IMR-90 (cell line): ENCODE results near the gene RAB5B. TPM values are rescaled to one million over a fixed set of nuclear protein-coding genes. Genes with fewer than 3 reads are reported as not detected.

Experiments used
- ATAC-seq: fragments of 200-7000 bp; cut with Tn5 transposase; 2 replicates; pipeline ENCODE4 v1.9.1; 2020; ENCODE audit warnings: low read depth, mild to moderate bottlenecking, moderate library complexity
- BruUV-seq: library from RNA; stranded (reverse); fragments of 400-500 nt; replicated peaks from 2 replicates; lab custom pipeline; 2021; lab: Mats Ljungman, UMichigan
- CTCF ChIA-PET: fragments of 300-600 bp; formaldehyde crosslinking; extraction: SDS; loops from one replicate; lab custom pipeline; 2021; ENCODE audit warnings: antibody characterized with exemption; lab: Yijun Ruan, JAX
- POLR2A ChIA-PET: fragments of 300-600 bp; sonication (Branson Sonifier 250); formaldehyde crosslinking; loops from one replicate; lab custom pipeline; 2022; ENCODE audit warnings: antibody characterized with exemption; ENCODE audit not compliant: unreplicated experiment; lab: Charles Lee
- DNase-seq: peaks from one replicate; pipeline ENCODE4 v3.0.0; 2013
- H2AFZ ChIP-seq: replicated peaks from 2 replicates; pipeline ENCODE3; 2013; ENCODE audit warnings: low read length, mild to moderate bottlenecking; ENCODE audit not compliant: poor library complexity
- H2AK5ac ChIP-seq: 2 replicates; pipeline ENCODE4 v1.6.1; 2013; ENCODE audit warnings: low read depth, low read length, inconsistent platforms
- H2AK9ac ChIP-seq: replicated peaks from 2 replicates; pipeline ENCODE3; 2013; ENCODE audit warnings: mild to moderate bottlenecking, low read depth, low read length, moderate library complexity; ENCODE audit not compliant: poor library complexity
- H2BK120ac ChIP-seq: 2 replicates; pipeline ENCODE4 v1.6.1; 2013; ENCODE audit warnings: low read depth, low read length, inconsistent platforms
- H2BK15ac ChIP-seq: 3 replicates; pipeline ENCODE4 v1.6.1; 2013; ENCODE audit warnings: low read depth, low read length, inconsistent platforms
- H2BK20ac ChIP-seq: 2 replicates; pipeline ENCODE4 v1.6.1; 2013; ENCODE audit warnings: low read depth, mild to moderate bottlenecking, inconsistent platforms, low read length, moderate library complexity
- H2BK5ac ChIP-seq: 2 replicates; pipeline ENCODE4 v1.6.1; 2013; ENCODE audit warnings: mild to moderate bottlenecking, low read depth, low read length, inconsistent platforms; ENCODE audit not compliant: poor library complexity, severe bottlenecking
- H3K14ac ChIP-seq: replicated peaks from 2 replicates; pipeline ENCODE4 v1.6.1; 2013; ENCODE audit warnings: low read depth, low read length, inconsistent platforms
- H3K18ac ChIP-seq: 2 replicates; pipeline ENCODE4 v1.6.1; 2013; ENCODE audit warnings: low read depth, low read length, control low read depth
- H3K23ac ChIP-seq: 2 replicates; pipeline ENCODE4 v1.6.1; 2013; ENCODE audit warnings: low read depth, low read length, inconsistent platforms
- H3K27ac ChIP-seq: 2 replicates; pipeline ENCODE4 v1.5.1; 2013; ENCODE audit warnings: mild to moderate bottlenecking, control low read depth, low read length; ENCODE audit not compliant: insufficient read depth
- H3K27me3 ChIP-seq: 2 replicates; pipeline ENCODE4 v1.6.1; 2013; ENCODE audit warnings: low read length; ENCODE audit not compliant: control insufficient read depth, insufficient read depth
- H3K36me3 ChIP-seq: 2 replicates; pipeline ENCODE4 v1.6.1; 2013; ENCODE audit warnings: low read length, mixed read lengths; ENCODE audit not compliant: control insufficient read depth, insufficient read depth
- H3K4ac ChIP-seq: 2 replicates; pipeline ENCODE4 v1.6.1; 2013; ENCODE audit warnings: low read depth, low read length, inconsistent platforms
- H3K4me1 ChIP-seq: 2 replicates; pipeline ENCODE4 v1.6.1; 2013; ENCODE audit warnings: low read length, mixed read lengths; ENCODE audit not compliant: control insufficient read depth, insufficient read depth
- H3K4me2 ChIP-seq: 2 replicates; pipeline ENCODE4 v1.6.1; 2013; ENCODE audit warnings: low read depth, mild to moderate bottlenecking, control low read depth, low read length, moderate library complexity
- H3K4me3 ChIP-seq: 2 replicates; pipeline ENCODE4 v1.5.1; 2013; ENCODE audit warnings: low read depth, mild to moderate bottlenecking, control low read depth, low read length, moderate library complexity; ENCODE audit not compliant: insufficient read depth
- H3K56ac ChIP-seq: 2 replicates; pipeline ENCODE4 v1.6.1; 2013; ENCODE audit warnings: low read length, inconsistent platforms; ENCODE audit not compliant: insufficient read depth; ENCODE audit errors: extremely low read depth
- H3K79me1 ChIP-seq, 2 experiments: 2 replicates each; pipeline ENCODE4 v1.6.1; 2013; ENCODE audit warnings: low read length in 2 of 2, inconsistent platforms in 1 of 2, low read depth in 1 of 2
- H3K9ac ChIP-seq: 2 replicates; pipeline ENCODE4 v1.6.1; 2013; ENCODE audit warnings: low read depth, low read length, control low read depth
- H3K9me1 ChIP-seq: 2 replicates; pipeline ENCODE4 v1.6.1; 2013; ENCODE audit warnings: low read length, inconsistent platforms; ENCODE audit not compliant: insufficient read depth
- H3K9me3 ChIP-seq: 2 replicates; pipeline ENCODE4 v1.6.1; 2013; ENCODE audit warnings: low read length; ENCODE audit not compliant: control insufficient read depth, insufficient read depth
- H4K20me1 ChIP-seq: 2 replicates; pipeline ENCODE4 v1.6.1; 2013; ENCODE audit warnings: low read length, inconsistent platforms; ENCODE audit not compliant: insufficient read depth
- H4K5ac ChIP-seq: 2 replicates; pipeline ENCODE4 v1.6.1; 2013; ENCODE audit warnings: mild to moderate bottlenecking, low read depth, low read length, control low read depth
- H4K8ac ChIP-seq, 2 experiments: 2 replicates each; pipeline ENCODE4 v1.6.1; 2013; ENCODE audit warnings: low read depth in 2 of 2, low read length in 2 of 2, control low read depth in 1 of 2, inconsistent platforms in 1 of 2
- H4K91ac ChIP-seq: 2 replicates; pipeline ENCODE4 v1.6.1; 2013; ENCODE audit warnings: low read depth, low read length, inconsistent platforms; ENCODE audit not compliant: insufficient read depth
- BHLHE40 ChIP-seq: fragments of 150-350 bp; IDR thresholded peaks from 2 replicates; pipeline ENCODE4 v1.6.1; 2016; ENCODE audit warnings: mild to moderate bottlenecking, low read depth, low read length
- CEBPB ChIP-seq: IDR thresholded peaks from 2 replicates; pipeline ENCODE4 v1.6.1; 2012; ENCODE audit warnings: low read depth, low read length, improper control_type of control experiment
- CHD1 ChIP-seq: IDR thresholded peaks from 2 replicates; pipeline ENCODE4 v1.6.1; 2012; ENCODE audit warnings: low read depth, low read length, improper control_type of control experiment
- ELK1 ChIP-seq: fragments of 150-350 bp; IDR thresholded peaks from 2 replicates; pipeline ENCODE4 v1.6.1; 2016; ENCODE audit warnings: low read depth, mild to moderate bottlenecking, low read length, moderate library complexity, borderline replicate concordance
- FOS ChIP-seq: fragments of 150-350 bp; IDR thresholded peaks from 2 replicates; pipeline ENCODE4 v1.6.1; 2016; ENCODE audit warnings: low read depth, low read length
- MAFK ChIP-seq: IDR thresholded peaks from 2 replicates; pipeline ENCODE4 v1.6.1; 2012; ENCODE audit warnings: low read depth, low read length, improper control_type of control experiment
- MAZ ChIP-seq: IDR thresholded peaks from 2 replicates; pipeline ENCODE4 v1.6.1; 2012; ENCODE audit warnings: low read depth, mild to moderate bottlenecking, low read length, improper control_type of control experiment, moderate library complexity, borderline replicate concordance
- MXI1 ChIP-seq: IDR thresholded peaks from 2 replicates; pipeline ENCODE4 v1.6.1; 2012; ENCODE audit warnings: low read depth, mild to moderate bottlenecking, low read length, moderate library complexity, borderline replicate concordance
- NFE2L2 ChIP-seq: fragments of 150-350 bp; IDR thresholded peaks from 2 replicates; pipeline ENCODE4 v1.6.1; 2016; ENCODE audit warnings: low read depth, mild to moderate bottlenecking, low read length
- POLR2A ChIP-seq: IDR thresholded peaks from 2 replicates; pipeline ENCODE4 v1.6.1; 2012; ENCODE audit warnings: mild to moderate bottlenecking, low read depth, low read length
- RAD21 ChIP-seq: IDR thresholded peaks from 2 replicates; pipeline ENCODE4 v1.6.1; 2012; ENCODE audit warnings: low read length, improper control_type of control experiment
- RFX5 ChIP-seq: IDR thresholded peaks from 2 replicates; pipeline ENCODE4 v1.8.0; 2012; ENCODE audit warnings: low read depth, mild to moderate bottlenecking, low read length, moderate library complexity
- SMC3 ChIP-seq: fragments of 150-350 bp; IDR thresholded peaks from 2 replicates; pipeline ENCODE4 v1.6.1; 2016; ENCODE audit warnings: low read depth, mild to moderate bottlenecking, antibody characterized with exemption, low read length, moderate library complexity
- USF2 ChIP-seq: fragments of 150-350 bp; IDR thresholded peaks from 2 replicates; pipeline ENCODE4 v1.6.1; 2017; ENCODE audit warnings: mild to moderate bottlenecking, antibody characterized with exemption, low read length, low read depth
- WGBS, 2 experiments: methylation state at CpG; one replicate each; pipeline versions ENCODE4 v1.1.5 to v1.1.7; 2013; ENCODE audit warnings: missing lambda C conversion rate in 2 of 2; ENCODE audit not compliant: insufficient read length in 1 of 2; ENCODE audit errors: extremely low coverage in 2 of 2; 5-methylcytosine and 5-hydroxymethylcytosine counted together
- dilution Hi-C: fragments of 300-500 bp; cut with HindIII; formaldehyde crosslinking; loops from one replicate; pipeline ENCODE4 v1.14.3; 2018; ENCODE audit warnings: low sequenced_read_pairs; ENCODE audit not compliant: unreplicated experiment
- in situ Hi-C: fragments of 300-500 bp; cut with MboI; formaldehyde crosslinking; loops from 3 replicates; pipeline ENCODE4 v1.14.3; 2019; ENCODE audit warnings: low sequenced_read_pairs, inconsistent platforms, mixed read lengths
- intact Hi-C: fragments of 100-400 bp; cut with micrococcal nuclease; formaldehyde crosslinking; loops from 2 replicates; pipeline ENCODE4 v1.10.0; 2022
- polyA plus RNA-seq, 3 experiments: library from polyadenylated mRNA; depleted of rRNA; stranded (reverse); fragments of >200 nt; gene quantifications; 2 replicates each; pipeline ENCODE4 v1.2.3, GENCODE V29; 2012; ENCODE audit warnings: low replicate concordance in 1 of 3
- total RNA-seq: library from RNA; depleted of rRNA; stranded (reverse); fragments of >200 nt; gene quantifications from 2 replicates; pipeline ENCODE4 v1.2.3, GENCODE V29; 2012
- TF ChIP-seq, protein P1 (sequence below): conservative IDR thresholded peaks from 2 replicates; pipeline ENCODE4 v1.5.1; 2012; ENCODE audit warnings: mild to moderate bottlenecking, low read depth, low read length, improper control_type of control experiment

Gene RAB5B
- total and polyA plus RNA-seq, 2 of the 4 experiments (the other 2 are of a cell fraction), result 56.5 to 99.2 TPM

DNA sequence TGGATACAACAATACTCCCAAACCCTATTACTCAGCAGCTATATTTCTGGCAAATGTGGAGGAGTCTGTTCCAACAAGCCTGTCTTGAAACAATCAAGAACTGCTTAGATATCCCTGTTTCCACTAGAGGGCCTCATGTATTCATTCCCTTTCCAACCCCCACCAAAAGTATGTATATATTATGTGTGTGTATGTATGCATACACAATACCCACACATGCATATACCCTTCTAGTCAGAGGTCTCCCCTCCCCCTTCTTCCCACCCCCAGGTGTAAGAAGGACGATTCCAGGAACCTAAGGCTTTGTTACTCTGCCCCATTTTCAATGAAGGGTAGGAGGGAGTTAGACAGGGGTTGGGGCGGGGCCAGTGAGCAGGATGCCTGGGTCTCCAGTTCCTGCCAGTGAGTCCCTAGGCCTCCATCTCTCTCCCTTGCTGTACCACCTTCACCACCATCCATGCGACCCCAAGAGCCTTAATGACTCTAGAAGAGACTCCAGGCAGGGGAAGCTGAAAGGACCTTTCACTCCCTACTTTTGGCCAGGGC, 43.0 kb upstream of the RAB5B start, which contains the start of gene DGKA:
Gene DGKA (plus strand): TSS at position 392 of the 546 bp plus-strand sequence. CDS start 5,342 bp downstream, outside the sequence.
- POLR2A ChIA-PET, result no interaction called here
- peaks cover 18% of the 10 kb centered on the region for H3K4me1 ChIP-seq
- no CpG with 5 or more reads among the region's 3 CpGs for WGBS, 2 experiments
- peaks cover 38 to 78% of the 10 kb centered on the region in 2 experiments for H3K79me1 ChIP-seq
- H3K23ac ChIP-seq, result peak within 1 kb of the TSS; percentile 57
- no peaks in the 10 kb centered on the region for H3K27me3 ChIP-seq
- peak within 1 kb of the TSS; percentile 37 to 87 for H4K8ac ChIP-seq
- H3K4ac ChIP-seq, result peak within 1 kb of the TSS; percentile 93
- H3K36me3 ChIP-seq, result no peaks in the 10 kb centered on the region
- peak within 1 kb of the TSS; percentile 86 for H4K91ac ChIP-seq
- H2BK120ac ChIP-seq, result peak within 1 kb of the TSS; percentile 82; the same call in 1 of the 2 replicates
- H2AK5ac ChIP-seq, result peak within 1 kb of the TSS; percentile 94
- H3K4me3 ChIP-seq, result peak within 1 kb of the TSS; percentile 78
- no peaks in the 10 kb centered on the region for H3K9me3 ChIP-seq
- peak within 1 kb of the TSS; percentile 89 for H2BK5ac ChIP-seq
- peak within 1 kb of the TSS; percentile 26; the same call in 2 of the 3 replicates for H2BK15ac ChIP-seq
- peak within 1 kb of the TSS; percentile 90 for H3K9ac ChIP-seq
- no peaks in the 10 kb centered on the region for H4K20me1 ChIP-seq
- CTCF ChIA-PET, result interaction anchor here (0.5 to 2.0 kb wide), 15 partner anchors 10 to 1577 kb away, joined by 3 to 5 read pairs (median 3); partner anchors contain the start of gene DNAJC14
- peak within 1 kb of the TSS; percentile 84 for H3K27ac ChIP-seq
- peak within 1 kb of the TSS; percentile 88 for H2AFZ ChIP-seq
- H4K5ac ChIP-seq, result peak within 1 kb of the TSS; percentile 73
- peaks cover 16% of the 10 kb centered on the region for H3K9me1 ChIP-seq
- peak within 1 kb of the TSS; percentile 80 for H3K18ac ChIP-seq
- peak within 1 kb of the TSS; percentile 13; the same call in 1 of the 2 replicates for H2BK20ac ChIP-seq
- peak within 1 kb of the TSS; percentile 72 for H3K56ac ChIP-seq
- H3K14ac ChIP-seq, result peak within 1 kb of the TSS; percentile 89
- H3K4me2 ChIP-seq, result peak within 1 kb of the TSS; percentile 92
- BruUV-seq, result no TSS peak
- peak; percentile 85 for DNase-seq
- dilution Hi-C loops, result no loop called here
- ATAC-seq, result peak; percentile 21
- intact Hi-C loops, result loop anchor here (1.0 to 5.0 kb wide), 3 partner anchors 84 to 189 kb away; partner anchors contain the start of genes GDF11, ORMDL2 and SARNP
- H2AK9ac ChIP-seq, result peak within 1 kb of the TSS; percentile 97
- in situ Hi-C loops, result no loop called here
- TF ChIP-seq, protein P1, sequence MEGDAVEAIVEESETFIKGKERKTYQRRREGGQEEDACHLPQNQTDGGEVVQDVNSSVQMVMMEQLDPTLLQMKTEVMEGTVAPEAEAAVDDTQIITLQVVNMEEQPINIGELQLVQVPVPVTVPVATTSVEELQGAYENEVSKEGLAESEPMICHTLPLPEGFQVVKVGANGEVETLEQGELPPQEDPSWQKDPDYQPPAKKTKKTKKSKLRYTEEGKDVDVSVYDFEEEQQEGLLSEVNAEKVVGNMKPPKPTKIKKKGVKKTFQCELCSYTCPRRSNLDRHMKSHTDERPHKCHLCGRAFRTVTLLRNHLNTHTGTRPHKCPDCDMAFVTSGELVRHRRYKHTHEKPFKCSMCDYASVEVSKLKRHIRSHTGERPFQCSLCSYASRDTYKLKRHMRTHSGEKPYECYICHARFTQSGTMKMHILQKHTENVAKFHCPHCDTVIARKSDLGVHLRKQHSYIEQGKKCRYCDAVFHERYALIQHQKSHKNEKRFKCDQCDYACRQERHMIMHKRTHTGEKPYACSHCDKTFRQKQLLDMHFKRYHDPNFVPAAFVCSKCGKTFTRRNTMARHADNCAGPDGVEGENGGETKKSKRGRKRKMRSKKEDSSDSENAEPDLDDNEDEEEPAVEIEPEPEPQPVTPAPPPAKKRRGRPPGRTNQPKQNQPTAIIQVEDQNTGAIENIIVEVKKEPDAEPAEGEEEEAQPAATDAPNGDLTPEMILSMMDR, result peak; percentile 65
- TF ChIP-seq CEBPB, result no peak
- TF ChIP-seq SMC3, result peak; percentile 54
- TF ChIP-seq MAZ, result no peak; the same call in 1 of the 2 replicates
- no peak for TF ChIP-seq RFX5
- peak; percentile 51 for TF ChIP-seq RAD21
- TF ChIP-seq NFE2L2, result no peak
- TF ChIP-seq POLR2A, result no peak
- TF ChIP-seq USF2, result no peak
- TF ChIP-seq CHD1, result no peak
- no peak for TF ChIP-seq ELK1
- no peak for TF ChIP-seq MXI1
- TF ChIP-seq BHLHE40, result no peak
- TF ChIP-seq FOS, result no peak
- no peak for TF ChIP-seq MAFK
